DOHH2 (cell line): Measurements from ENCODE around the gene GRM5.

ENCODE experiments used
- H3F3A ChIP-seq: fragments of 200-600 bp; sonication (generic), shearing (Covaris generic); 2 replicates; pipeline ENCODE4 v1.6.0; 2016; ENCODE audit warnings: antibody characterized with exemption, mild to moderate bottlenecking; ENCODE audit not compliant: control insufficient read depth, insufficient read depth
- H3K27ac ChIP-seq: fragments of 200-600 bp; sonication (generic); 2 replicates; pipeline ENCODE4 v1.5.1; 2014; ENCODE audit warnings: low read depth, mild to moderate bottlenecking, low read length, moderate library complexity
- H3K27me3 ChIP-seq: fragments of 200-600 bp; sonication (generic); 2 replicates; pipeline ENCODE4 v1.6.1; 2014; ENCODE audit warnings: mild to moderate bottlenecking, low read length, mixed read lengths; ENCODE audit not compliant: control insufficient read depth
- H3K36me3 ChIP-seq: fragments of 200-600 bp; sonication (generic); 2 replicates; pipeline ENCODE4 v1.6.1; 2014; ENCODE audit warnings: mild to moderate bottlenecking, low read length, moderate library complexity, mixed read lengths; ENCODE audit not compliant: control insufficient read depth
- H3K4me1 ChIP-seq: fragments of 200-600 bp; sonication (generic); 2 replicates; pipeline ENCODE4 v1.6.1; 2014; ENCODE audit warnings: mild to moderate bottlenecking, low read length, mixed read lengths; ENCODE audit not compliant: control insufficient read depth
- H3K4me2 ChIP-seq: fragments of 200-600 bp; sonication (generic); 2 replicates; pipeline ENCODE4 v1.6.0; 2014; ENCODE audit warnings: mild to moderate bottlenecking, low read length, moderate library complexity
- H3K4me3 ChIP-seq: fragments of 200-600 bp; sonication (generic); 2 replicates; pipeline ENCODE4 v1.5.1; 2014; ENCODE audit warnings: mild to moderate bottlenecking, low read length, mixed read lengths
- H3K79me2 ChIP-seq: fragments of 200-600 bp; sonication (generic); 2 replicates; pipeline ENCODE4 v1.6.1; 2014; ENCODE audit warnings: mild to moderate bottlenecking, low read length, mixed read lengths; ENCODE audit not compliant: control insufficient read depth
- H3K9me2 ChIP-seq: fragments of 200-600 bp; sonication (generic); replicated peaks from 2 replicates; pipeline ENCODE4 v1.6.1; 2014; ENCODE audit warnings: mild to moderate bottlenecking, low read length, mixed read lengths; ENCODE audit not compliant: control insufficient read depth
- H3K9me3 ChIP-seq: fragments of 200-600 bp; sonication (generic); 2 replicates; pipeline ENCODE4 v1.6.1; 2014; ENCODE audit warnings: antibody characterized with exemption, low read length, mixed read lengths; ENCODE audit not compliant: control insufficient read depth, insufficient read depth
- H4K20me1 ChIP-seq: fragments of 200-600 bp; sonication (generic); 2 replicates; pipeline ENCODE4 v1.6.0; 2014; ENCODE audit warnings: low read depth, mild to moderate bottlenecking, antibody characterized with exemption, low read length, moderate library complexity; ENCODE audit not compliant: control insufficient read depth, insufficient read depth
- EZH2phosphoT487 ChIP-seq: fragments of 200-600 bp; sonication (generic); IDR thresholded peaks from 2 replicates; pipeline ENCODE4 v1.6.1; 2017; ENCODE audit warnings: borderline replicate concordance, mild to moderate bottlenecking, antibody characterized with exemption, low read length, moderate library complexity, mixed read lengths
- TF ChIP-seq, protein P1 (sequence below): fragments of 200-600 bp; sonication (generic); IDR thresholded peaks from one replicate; pipeline ENCODE4 v1.5.1; 2014; ENCODE audit warnings: antibody characterized with exemption, mild to moderate bottlenecking, low read depth, low read length; ENCODE audit not compliant: poor library complexity, severe bottlenecking

The GRM5 gene

DNA sequence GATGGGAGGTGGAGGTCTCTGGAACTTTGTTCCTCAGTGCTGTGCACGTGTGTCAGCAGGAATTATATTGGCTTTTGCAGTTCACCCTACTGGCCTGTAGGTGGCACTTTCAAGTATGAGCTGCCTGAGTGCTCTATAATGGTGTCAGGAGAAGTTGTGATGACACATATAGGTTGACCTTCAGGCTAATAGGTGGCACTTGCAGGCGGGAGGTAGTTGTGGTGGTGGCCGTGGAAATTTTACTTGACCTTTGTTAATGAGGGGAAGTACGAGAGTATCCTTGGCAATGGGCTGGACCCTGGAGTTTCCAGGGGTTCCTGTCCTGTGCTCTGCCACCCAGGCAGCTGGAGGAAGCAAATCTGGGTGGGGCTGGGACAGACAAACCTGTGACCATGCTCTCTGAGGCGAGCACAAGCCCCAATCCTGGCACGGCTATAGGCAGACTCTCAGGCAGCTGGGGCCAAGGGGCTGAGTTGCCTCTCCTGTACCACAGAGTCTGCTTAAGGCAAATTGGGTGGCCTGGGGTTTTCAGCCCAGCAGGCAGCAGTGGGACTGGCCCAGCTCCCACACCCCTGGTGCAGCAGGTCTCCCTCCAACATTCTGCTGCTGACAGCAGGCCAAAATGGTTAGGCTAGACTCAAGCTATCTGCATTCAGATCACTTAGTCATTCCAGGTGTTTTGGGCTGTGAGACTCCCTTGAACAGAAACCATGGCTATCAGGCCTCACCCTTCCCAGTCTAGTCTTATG lies 580.7 kb downstream of the GRM5 start:
- no peaks in the 10 kb centered on the region for H3K9me2 ChIP-seq
- H3K4me3 ChIP-seq, result no peak overlapping the region
- no peaks in the 10 kb centered on the region for H3K4me1 ChIP-seq
- no peaks in the 10 kb centered on the region for H3F3A ChIP-seq
- H4K20me1 ChIP-seq, result no peaks in the 10 kb centered on the region
- H3K9me3 ChIP-seq, result no peaks in the 10 kb centered on the region
- H3K79me2 ChIP-seq, result no peaks in the 10 kb centered on the region
- TF ChIP-seq, protein P1, sequence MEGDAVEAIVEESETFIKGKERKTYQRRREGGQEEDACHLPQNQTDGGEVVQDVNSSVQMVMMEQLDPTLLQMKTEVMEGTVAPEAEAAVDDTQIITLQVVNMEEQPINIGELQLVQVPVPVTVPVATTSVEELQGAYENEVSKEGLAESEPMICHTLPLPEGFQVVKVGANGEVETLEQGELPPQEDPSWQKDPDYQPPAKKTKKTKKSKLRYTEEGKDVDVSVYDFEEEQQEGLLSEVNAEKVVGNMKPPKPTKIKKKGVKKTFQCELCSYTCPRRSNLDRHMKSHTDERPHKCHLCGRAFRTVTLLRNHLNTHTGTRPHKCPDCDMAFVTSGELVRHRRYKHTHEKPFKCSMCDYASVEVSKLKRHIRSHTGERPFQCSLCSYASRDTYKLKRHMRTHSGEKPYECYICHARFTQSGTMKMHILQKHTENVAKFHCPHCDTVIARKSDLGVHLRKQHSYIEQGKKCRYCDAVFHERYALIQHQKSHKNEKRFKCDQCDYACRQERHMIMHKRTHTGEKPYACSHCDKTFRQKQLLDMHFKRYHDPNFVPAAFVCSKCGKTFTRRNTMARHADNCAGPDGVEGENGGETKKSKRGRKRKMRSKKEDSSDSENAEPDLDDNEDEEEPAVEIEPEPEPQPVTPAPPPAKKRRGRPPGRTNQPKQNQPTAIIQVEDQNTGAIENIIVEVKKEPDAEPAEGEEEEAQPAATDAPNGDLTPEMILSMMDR, result peak; percentile 92
- TF ChIP-seq EZH2phosphoT487, result no peak
- no peak overlapping the region for H3K27ac ChIP-seq
- H3K27me3 ChIP-seq, result peaks cover 5% of the 10 kb centered on the region
- no peak overlapping the region for H3K4me2 ChIP-seq
- no peaks in the 10 kb centered on the region for H3K36me3 ChIP-seq

- peaks cover 5% of the 10 kb centered on the region for H3K27me3 ChIP-seq
- no peaks in the 10 kb centered on the region for H3K36me3 ChIP-seq
- no peaks in the 10 kb centered on the region for H3K4me1 ChIP-seq
- no peak overlapping the region for H3K4me3 ChIP-seq
- H3K9me2 ChIP-seq, result no peaks in the 10 kb centered on the region
- TF ChIP-seq EZH2phosphoT487, result no peak
- TF ChIP-seq, protein P1, result no peak
- H4K20me1 ChIP-seq, result no peaks in the 10 kb centered on the region
- no peaks in the 10 kb centered on the region for H3K79me2 ChIP-seq
- no peaks in the 10 kb centered on the region for H3F3A ChIP-seq
- no peak overlapping the region for H3K4me2 ChIP-seq
- H3K9me3 ChIP-seq, result no peaks in the 10 kb centered on the region
- H3K27ac ChIP-seq, result no peak overlapping the region
Measured at GRCh38 chr11:88482871-88483301, 582.9 kb downstream of the GRM5 start.

DNA sequence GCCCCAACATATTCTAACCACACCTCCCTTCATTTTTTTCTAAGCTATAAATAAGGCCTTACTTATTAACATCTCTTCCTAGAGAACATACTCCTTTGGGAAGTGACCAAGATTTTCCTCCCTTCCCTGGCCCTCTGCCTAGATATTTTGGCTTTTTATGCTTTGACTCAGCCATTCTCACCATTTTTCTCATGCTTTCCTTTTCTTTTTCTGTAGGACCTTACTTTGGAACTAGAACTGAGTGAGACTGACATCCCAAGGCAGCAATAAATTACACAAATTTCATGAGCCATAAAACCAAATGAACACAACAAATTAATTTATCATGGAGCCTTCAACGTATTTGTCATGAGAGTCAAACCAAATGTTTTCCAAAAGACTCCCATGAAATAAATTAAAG lies 585.6 kb downstream of the GRM5 start:
- Histone ChIP-seq H3K79me2 (no peaks in the 10 kb centered on the region), H3K9me3 (no peaks in the 10 kb centered on the region), H3K27me3 (peaks cover 5% of the 10 kb centered on the region), H3K27ac (no peak overlapping the region), H3K4me2 (no peak overlapping the region), H3K4me3 (no peak overlapping the region), H3K4me1 (no peaks in the 10 kb centered on the region), H3K36me3 (no peaks in the 10 kb centered on the region), H4K20me1 (no peaks in the 10 kb centered on the region), H3K9me2 (no peaks in the 10 kb centered on the region), H3F3A (no peaks in the 10 kb centered on the region)
- TF ChIP-seq, protein P1, result no peak
- TF ChIP-seq EZH2phosphoT487, result no peak
